ENCODE measurements around the gene PALM.
"Not testable (repeated sequence)": the region's sequence is repeated elsewhere in the genome, so short reads cannot be mapped to it uniquely, and the experiment has no call there.

The PALM gene

GRCh38 chr19:702847-703246 lies 5.9 kb upstream of the PALM start:
- H3K27ac ChIP-seq (ENCODE audit: low read depth, low read length, poor library complexity, severe bottlenecking); H3K9me2 ChIP-seq (ENCODE audit: low read depth, low read length); H3K79me2 ChIP-seq (ENCODE audit: insufficient read depth, low read length); H4K20me1 ChIP-seq (ENCODE audit: insufficient read depth, low read length); H3K4me3 ChIP-seq (ENCODE audit: low read depth, low read length, poor library complexity, severe bottlenecking); H3K36me3 ChIP-seq (ENCODE audit: insufficient read depth, low read length); H3K9me3 ChIP-seq (ENCODE audit: low read length); H3K27me3 ChIP-seq (ENCODE audit: insufficient read depth, low read length); H3K4me2 ChIP-seq (ENCODE audit: low read length); H3K9ac ChIP-seq (ENCODE audit: low read length); H3K4me1 ChIP-seq (ENCODE audit: insufficient read depth, low read length, severe bottlenecking); H2AFZ ChIP-seq (ENCODE audit: low read length); H3F3A ChIP-seq (ENCODE audit: insufficient read depth, low read length): not testable (repeated sequence)

DNA sequence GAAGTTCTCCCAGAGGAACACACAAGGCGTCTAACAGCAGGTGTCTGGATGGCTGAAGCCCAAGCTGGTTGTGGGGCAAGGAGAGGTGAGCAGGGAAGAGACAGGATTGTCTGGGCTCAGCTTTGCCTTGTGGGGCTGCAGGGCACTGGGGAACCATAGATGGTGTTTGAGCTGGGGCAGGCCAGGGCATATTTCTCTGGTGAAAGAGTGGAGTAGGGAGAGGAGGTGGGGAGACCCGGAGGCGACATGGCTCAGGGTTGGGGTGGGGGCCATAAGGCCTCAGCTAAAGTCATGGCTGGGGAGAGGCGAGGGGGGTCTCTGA lies 5.4 kb upstream of the PALM start:
- H3K4me3 ChIP-seq (ENCODE audit: low read depth, low read length, poor library complexity, severe bottlenecking), result no peak overlapping the region

DNA sequence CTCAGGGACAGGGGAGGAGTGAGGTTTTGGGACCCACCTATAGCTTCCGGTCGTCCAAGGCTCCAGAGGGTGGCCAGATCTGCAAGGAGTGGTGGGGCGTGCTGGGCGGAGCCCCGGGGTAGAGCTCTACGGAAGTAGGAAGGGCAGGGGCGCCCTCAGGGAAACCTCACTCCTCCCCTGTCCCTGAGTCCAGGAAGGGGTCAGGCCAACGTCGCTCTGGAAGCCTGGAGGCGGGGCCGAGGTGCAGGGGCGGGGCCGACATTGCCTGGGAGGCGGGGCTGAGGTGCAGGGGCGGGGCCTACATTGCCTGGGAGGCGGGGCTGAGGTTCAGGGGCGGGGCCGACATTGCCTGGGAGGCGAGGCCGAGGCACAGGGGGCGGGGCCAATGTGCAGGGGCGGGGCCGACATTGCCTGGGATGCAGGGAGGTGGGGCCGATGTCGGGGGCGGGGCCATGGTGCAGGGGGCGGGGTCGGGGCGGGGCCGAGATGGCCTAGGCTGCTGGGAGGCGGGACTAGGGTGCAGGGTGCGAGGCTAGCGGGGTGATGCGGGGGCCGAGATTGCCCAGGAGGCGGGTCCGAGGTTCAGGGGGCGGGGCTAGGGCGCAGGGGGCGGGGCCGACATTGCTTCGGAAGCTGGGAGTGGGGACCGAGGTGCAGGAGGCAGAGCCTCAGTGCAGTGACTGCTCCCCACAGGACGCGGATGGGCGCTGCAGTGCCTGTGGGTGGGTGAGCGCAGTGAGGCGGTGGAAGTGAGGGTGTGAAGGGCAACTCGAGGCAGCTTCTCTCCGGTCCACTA lies 4.9 kb upstream of the PALM start:
- Histone ChIP-seq H2AFZ (ENCODE audit: low read length) (no peak overlapping the region), H3K4me2 (ENCODE audit: low read length) (no peak overlapping the region), H3K9ac (ENCODE audit: low read length) (no peak overlapping the region), H3K4me3 (ENCODE audit: low read depth, low read length, poor library complexity, severe bottlenecking) (no peak overlapping the region), H4K20me1 (ENCODE audit: insufficient read depth, low read length) (no peaks in the 10 kb centered on the region), H3F3A (ENCODE audit: insufficient read depth, low read length) (no peaks in the 10 kb centered on the region), H3K79me2 (ENCODE audit: insufficient read depth, low read length) (no peaks in the 10 kb centered on the region), H3K27ac (ENCODE audit: low read depth, low read length, poor library complexity, severe bottlenecking) (no peak overlapping the region), H3K9me3 (ENCODE audit: low read length) (no peaks in the 10 kb centered on the region), H3K27me3 (ENCODE audit: insufficient read depth, low read length) (no peaks in the 10 kb centered on the region; the same call in 1 of the 2 replicates), H3K9me2 (ENCODE audit: low read depth, low read length) (no peaks in the 10 kb centered on the region), H3K4me1 (ENCODE audit: insufficient read depth, low read length, severe bottlenecking) (no peaks in the 10 kb centered on the region), H3K36me3 (ENCODE audit: insufficient read depth, low read length) (no peaks in the 10 kb centered on the region; the same call in 1 of the 2 replicates)
- no peak for TF ChIP-seq EZH2 (IDR thresholded peaks at IDR 0.05; ENCODE audit: borderline replicate concordance, low read length)
- no peak for TF ChIP-seq CTCF (IDR thresholded peaks at IDR 0.05; ENCODE audit: low read length)

More for the DNA sequence above, 5.4 kb upstream of the PALM start:
- no peaks in the 10 kb centered on the region for H3K9me2 ChIP-seq (ENCODE audit: low read depth, low read length)
- H3K27me3 ChIP-seq (ENCODE audit: insufficient read depth, low read length), result no peaks in the 10 kb centered on the region; the same call in 1 of the 2 replicates
- no peak overlapping the region for H3K27ac ChIP-seq (ENCODE audit: low read depth, low read length, poor library complexity, severe bottlenecking)
- H2AFZ ChIP-seq (ENCODE audit: low read length), result no peak overlapping the region
- no peaks in the 10 kb centered on the region for H3K4me1 ChIP-seq (ENCODE audit: insufficient read depth, low read length, severe bottlenecking)
- H3K4me2 ChIP-seq (ENCODE audit: low read length), result no peak overlapping the region
- H3K9me3 ChIP-seq (ENCODE audit: low read length), result no peaks in the 10 kb centered on the region
- no peaks in the 10 kb centered on the region; the same call in 1 of the 2 replicates for H3K36me3 ChIP-seq (ENCODE audit: insufficient read depth, low read length)
- no peak overlapping the region for H3K9ac ChIP-seq (ENCODE audit: low read length)
- H4K20me1 ChIP-seq (ENCODE audit: insufficient read depth, low read length), result no peaks in the 10 kb centered on the region
- no peak for TF ChIP-seq CTCF (IDR thresholded peaks at IDR 0.05; ENCODE audit: low read length)
- no peak for TF ChIP-seq EZH2 (IDR thresholded peaks at IDR 0.05; ENCODE audit: borderline replicate concordance, low read length)
- no peaks in the 10 kb centered on the region for H3F3A ChIP-seq (ENCODE audit: insufficient read depth, low read length)
- no peaks in the 10 kb centered on the region for H3K79me2 ChIP-seq (ENCODE audit: insufficient read depth, low read length)

- Histone ChIP-seq H3K36me3 (ENCODE audit: insufficient read depth, low read length) (no peaks in the 10 kb centered on the region; the same call in 1 of the 2 replicates), H3K4me1 (ENCODE audit: insufficient read depth, low read length, severe bottlenecking) (no peaks in the 10 kb centered on the region), H3K4me3 (ENCODE audit: low read depth, low read length, poor library complexity, severe bottlenecking) (no peak overlapping the region), H2AFZ (ENCODE audit: low read length) (no peak overlapping the region), H3K9ac (ENCODE audit: low read length) (no peak overlapping the region), H4K20me1 (ENCODE audit: insufficient read depth, low read length) (no peaks in the 10 kb centered on the region), H3K4me2 (ENCODE audit: low read length) (no peak overlapping the region), H3K27me3 (ENCODE audit: insufficient read depth, low read length) (no peaks in the 10 kb centered on the region; the same call in 1 of the 2 replicates), H3K9me3 (ENCODE audit: low read length) (no peaks in the 10 kb centered on the region), H3K27ac (ENCODE audit: low read depth, low read length, poor library complexity, severe bottlenecking) (no peak overlapping the region), H3F3A (ENCODE audit: insufficient read depth, low read length) (no peaks in the 10 kb centered on the region), H3K79me2 (ENCODE audit: insufficient read depth, low read length) (no peaks in the 10 kb centered on the region), H3K9me2 (ENCODE audit: low read depth, low read length) (no peaks in the 10 kb centered on the region)
- TF ChIP-seq EZH2 (IDR thresholded peaks at IDR 0.05; ENCODE audit: borderline replicate concordance, low read length) (no peak), CTCF (IDR thresholded peaks at IDR 0.05; ENCODE audit: low read length) (no peak)
Observed at GRCh38 chr19:704447-704741, 4.3 kb upstream of the PALM start.

All from OCI-LY1 (cell line).